NCI-H460 (cell line): ENCODE data around the gene NR3C2. TPM values are rescaled to one million over a fixed set of nuclear protein-coding genes. Genes with fewer than 3 reads are reported as not detected.
"Not testable (repeated sequence)": the region's sequence is repeated elsewhere in the genome, so short reads cannot be mapped to it uniquely, and the experiment has no call there.

Experiments used
- DNase-seq: peaks from one replicate; pipeline ENCODE4 v3.0.0-alpha.2; 2016; ENCODE audit warnings: low read depth; ENCODE audit errors: extremely low read depth
- total RNA-seq: library from RNA; depleted of rRNA; stranded (reverse); fragments of >200 nt; shearing (Covaris generic); gene quantifications from 2 replicates; pipeline ENCODE4 v1.2.3, GENCODE V29; 2014

NR3C2 gene
- total RNA-seq, 1 experiment from 2014 or later: 0.15 TPM

- DNase-seq: not testable (repeated sequence)
Measured at GRCh38 chr4:148323316-148323715, 118.9 kb downstream of the NR3C2 start.

- DNase-seq: no peak
Measured at GRCh38 chr4:148315049-148315448, 127.2 kb downstream of the NR3C2 start.

GRCh38 chr4:148312956-148313490, 129.2 kb downstream of the NR3C2 start:
- DNase-seq: no peak

GRCh38 chr4:148311526-148311925, 130.7 kb downstream of the NR3C2 start:
- no peak for DNase-seq

GRCh38 chr4:148310756-148311155, 131.5 kb downstream of the NR3C2 start:
- no peak for DNase-seq

GRCh38 chr4:148305751-148306150, 136.5 kb downstream of the NR3C2 start:
- DNase-seq: no peak

GRCh38 chr4:148302416-148302815, 139.8 kb downstream of the NR3C2 start:
- DNase-seq: no peak

GRCh38 chr4:148300877-148301276, 141.3 kb downstream of the NR3C2 start:
- DNase-seq: no peak

GRCh38 chr4:148299337-148299736, 142.9 kb downstream of the NR3C2 start:
- DNase-seq: no peak

- no peak for DNase-seq
Measured at GRCh38 chr4:148296498-148296897, 145.7 kb downstream of the NR3C2 start.

- no peak for DNase-seq
Measured at GRCh38 chr4:148295642-148296041, 146.6 kb downstream of the NR3C2 start.

- DNase-seq: no peak
Measured at GRCh38 chr4:148293571-148293970, 148.6 kb downstream of the NR3C2 start.

- no peak for DNase-seq
Measured at GRCh38 chr4:148292686-148293085, 149.5 kb downstream of the NR3C2 start.

GRCh38 chr4:148289740-148290139, 152.5 kb downstream of the NR3C2 start:
- DNase-seq: no peak

- DNase-seq: no peak
Measured at GRCh38 chr4:148288448-148288847, 153.8 kb downstream of the NR3C2 start.

- DNase-seq: no peak
Measured at GRCh38 chr4:148287111-148287510, 155.1 kb downstream of the NR3C2 start.

- no peak for DNase-seq
Measured at GRCh38 chr4:148286012-148286411, 156.2 kb downstream of the NR3C2 start.

- DNase-seq: no peak
Measured at GRCh38 chr4:148283665-148284064, 158.5 kb downstream of the NR3C2 start.

- no peak for DNase-seq
Measured at GRCh38 chr4:148278310-148278709, 163.9 kb downstream of the NR3C2 start.

- DNase-seq: no peak
Measured at GRCh38 chr4:148275266-148275665, 166.9 kb downstream of the NR3C2 start.

- DNase-seq: no peak
Measured at GRCh38 chr4:148273501-148273986, 168.7 kb downstream of the NR3C2 start.

GRCh38 chr4:148271166-148271565, 171.0 kb downstream of the NR3C2 start:
- DNase-seq: no peak

- no peak for DNase-seq
Measured at GRCh38 chr4:148270630-148271029, 171.6 kb downstream of the NR3C2 start.
